DLD1 (cell line): ENCODE results near the gene EXOC6.
"Not testable (repeated sequence)": the region's sequence is repeated elsewhere in the genome, so short reads cannot be mapped to it uniquely, and the experiment has no call there.

Source experiments
- in situ Hi-C: cut with HindIII; loops from 2 replicates; pipeline ENCODE4 v1.10.0; 2017; ENCODE audit warnings: low sequenced_read_pairs

The EXOC6 gene

GRCh38 chr10:92929896-92930295 lies 81.6 kb downstream of the EXOC6 start:
- in situ Hi-C loops, result no loop called here

GRCh38 chr10:92931597-92931996 lies 83.3 kb downstream of the EXOC6 start:
- in situ Hi-C loops, result no loop called here

GRCh38 chr10:92937876-92938275 lies 89.6 kb downstream of the EXOC6 start:
- in situ Hi-C loops, result no loop called here

DNA sequence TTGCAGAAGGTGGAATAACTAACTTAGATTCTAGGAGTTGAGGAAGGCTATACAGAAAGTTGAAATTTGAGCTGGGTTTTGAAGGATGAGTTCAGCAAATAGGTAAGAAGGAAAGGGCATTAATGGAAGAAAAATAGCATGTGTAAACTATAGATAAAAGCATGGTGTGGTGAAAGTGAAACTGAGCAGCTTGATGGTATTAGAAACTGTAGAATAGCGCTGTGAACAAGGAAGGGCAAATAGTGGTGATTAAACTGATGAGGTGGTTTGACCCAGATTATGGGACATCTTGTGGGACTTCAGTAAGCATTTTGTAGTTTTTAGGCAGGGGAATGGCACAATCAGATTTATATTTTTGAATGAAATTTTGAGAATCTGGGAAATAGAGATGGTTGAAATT lies 90.5 kb downstream of the EXOC6 start:
- in situ Hi-C loops, result no loop called here

DNA sequence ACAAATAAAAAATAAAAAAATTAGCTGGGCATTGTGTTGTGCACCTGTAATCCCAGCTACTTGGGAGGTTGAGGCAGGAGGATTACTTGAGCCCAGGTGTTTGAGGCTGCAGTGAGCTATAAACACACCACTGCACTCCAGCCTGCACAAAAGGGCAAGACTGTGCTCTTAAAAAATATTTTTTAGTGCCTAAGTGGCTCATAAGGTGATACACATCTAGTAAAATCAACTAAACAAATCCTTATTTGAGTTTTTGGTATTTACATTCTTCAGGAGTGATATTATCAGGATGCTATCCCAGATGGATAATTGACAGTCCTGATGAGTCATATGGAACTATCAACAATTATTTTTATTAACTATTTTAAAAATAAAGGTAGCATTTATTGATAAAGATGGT lies 93.9 kb downstream of the EXOC6 start:
- in situ Hi-C loops, result no loop called here

DNA sequence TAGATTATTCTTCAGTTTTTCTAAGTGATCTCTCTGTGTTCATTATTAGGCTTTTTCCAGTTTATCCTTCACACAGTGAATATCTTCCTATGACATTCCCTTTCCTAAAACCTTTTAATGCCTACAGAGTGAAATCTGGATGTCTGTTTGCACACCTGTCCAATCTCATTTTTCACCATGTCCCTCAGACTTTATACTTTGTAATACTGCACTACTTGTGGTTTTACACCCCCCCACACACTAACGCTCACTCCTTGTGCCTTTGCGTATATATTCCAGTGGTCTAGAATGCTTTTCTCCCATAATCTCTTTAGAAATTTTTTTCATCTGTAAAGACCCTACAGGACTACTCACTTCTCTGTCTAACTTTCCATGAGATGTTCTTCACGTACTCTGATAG lies 98.2 kb downstream of the EXOC6 start:
- in situ Hi-C loops, result no loop called here

DNA sequence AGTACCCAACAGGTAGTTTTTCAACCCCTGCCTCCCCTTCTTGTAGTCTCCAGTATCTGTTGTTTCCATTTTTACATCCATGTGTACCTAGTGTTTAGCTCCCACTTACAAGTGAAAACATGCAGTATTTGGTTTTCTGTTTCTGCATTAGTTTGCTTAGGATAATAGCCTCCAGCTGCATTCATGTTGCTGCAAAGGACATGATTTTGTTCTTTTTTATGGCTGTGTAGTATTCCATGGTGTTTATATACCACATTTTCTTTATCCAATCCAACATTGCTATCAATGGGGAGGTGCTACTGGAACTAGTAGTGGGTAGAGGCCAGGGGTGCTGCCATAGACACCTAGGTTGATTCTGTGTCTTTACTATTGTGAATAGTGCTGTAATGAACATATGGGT lies 104.3 kb downstream of the EXOC6 start:
- in situ Hi-C loops, result not testable (repeated sequence)

DNA sequence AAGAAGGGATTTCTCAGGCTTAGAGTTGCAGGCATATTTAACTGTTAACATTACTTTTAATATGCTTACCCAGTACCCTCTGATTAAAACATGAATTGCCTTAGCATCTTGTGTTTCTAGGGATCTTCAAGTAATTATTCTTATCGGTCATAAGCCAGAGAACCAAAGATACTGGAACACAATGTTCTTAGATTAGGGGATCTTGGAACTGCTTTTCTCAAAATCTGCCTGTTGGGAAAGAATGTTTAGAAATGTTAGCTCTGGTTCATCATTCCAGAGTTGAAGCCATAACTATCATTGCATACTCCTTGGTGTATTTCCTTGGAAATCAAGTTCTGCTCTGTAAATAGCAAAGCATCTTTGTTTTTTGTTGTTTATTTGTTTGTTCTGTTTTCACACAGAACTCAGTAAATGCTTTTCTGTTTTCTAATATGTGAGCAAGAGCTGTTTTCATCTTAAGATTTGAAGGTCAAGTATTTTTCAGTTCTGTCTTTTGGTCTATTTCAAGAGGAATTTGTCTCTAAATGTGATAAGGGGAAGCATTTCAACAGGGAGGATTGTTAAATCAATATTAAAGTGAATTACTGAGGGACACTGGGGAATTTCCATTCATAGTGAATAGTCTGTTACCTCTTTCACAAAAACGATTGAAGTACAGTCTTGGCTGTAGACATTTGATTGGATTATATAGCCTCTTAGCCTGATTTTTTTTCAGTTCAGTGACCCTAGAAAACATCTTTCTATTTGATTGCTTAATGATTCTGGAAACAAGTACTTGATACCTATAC lies 109.1 kb downstream of the EXOC6 start:
- in situ Hi-C loops, result no loop called here

- in situ Hi-C loops, result no loop called here
Measured at GRCh38 chr10:92961638-92962037, 113.3 kb downstream of the EXOC6 start.

DNA sequence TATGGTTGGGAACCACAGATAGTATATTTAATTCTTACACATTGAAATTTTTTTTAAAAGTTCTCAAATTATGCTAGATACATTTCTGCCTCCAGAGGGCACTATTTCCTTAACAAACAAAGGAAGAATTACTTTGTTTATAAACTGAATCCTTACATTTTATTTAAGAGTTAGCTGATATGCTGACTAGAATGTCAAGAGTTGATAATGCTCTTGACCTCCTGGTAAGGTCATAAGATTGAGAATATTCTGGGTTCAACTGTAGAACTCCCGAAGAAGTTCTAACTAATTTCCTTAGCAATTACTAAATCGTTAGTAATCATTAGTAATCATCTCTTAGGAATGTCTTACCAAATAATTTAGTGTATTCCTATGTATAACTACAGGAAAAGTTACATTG lies 117.0 kb downstream of the EXOC6 start:
- in situ Hi-C loops, result no loop called here

GRCh38 chr10:92967641-92968040 lies 119.3 kb downstream of the EXOC6 start:
- in situ Hi-C loops, result no loop called here

- in situ Hi-C loops, result no loop called here
Measured at GRCh38 chr10:92969151-92969550, 120.8 kb downstream of the EXOC6 start.

DNA sequence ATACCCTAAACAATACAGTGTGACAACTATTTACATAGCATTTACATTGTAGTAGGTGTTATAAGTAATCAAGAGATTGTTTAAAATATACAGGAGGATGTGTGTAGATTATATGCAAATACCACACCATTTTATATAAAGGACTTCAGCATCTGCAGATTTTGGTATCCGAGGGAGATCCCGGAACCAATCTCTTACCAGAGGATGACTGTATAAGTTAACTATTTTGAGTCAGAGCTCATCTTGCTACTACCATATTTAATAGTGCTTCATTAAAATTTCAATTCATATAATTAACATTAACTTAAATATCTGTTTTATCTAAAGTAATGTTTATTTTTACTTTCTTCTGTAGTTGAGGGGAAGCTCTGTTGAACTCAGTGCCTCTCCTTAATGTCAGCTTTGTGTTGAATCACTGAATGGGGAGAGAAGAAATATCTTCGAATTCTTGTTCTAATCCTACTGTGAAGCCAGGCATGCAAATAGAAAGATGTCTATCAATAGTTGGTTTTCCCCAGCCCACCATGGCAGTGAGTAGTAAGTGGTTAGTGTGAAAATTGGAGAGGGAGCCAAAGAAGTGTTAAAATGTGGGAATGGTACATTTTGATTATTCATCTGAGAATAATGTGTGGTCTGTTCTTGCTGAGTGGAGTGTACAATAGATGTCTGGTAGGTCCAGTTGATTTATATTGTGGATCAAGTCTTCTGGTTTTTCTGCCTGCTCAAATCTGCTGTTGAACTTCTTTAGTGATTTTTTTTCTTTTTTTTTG lies 122.2 kb downstream of the EXOC6 start:
- in situ Hi-C loops, result no loop called here

- in situ Hi-C loops, result no loop called here
Measured at GRCh38 chr10:92972066-92972870, 123.9 kb downstream of the EXOC6 start.

DNA sequence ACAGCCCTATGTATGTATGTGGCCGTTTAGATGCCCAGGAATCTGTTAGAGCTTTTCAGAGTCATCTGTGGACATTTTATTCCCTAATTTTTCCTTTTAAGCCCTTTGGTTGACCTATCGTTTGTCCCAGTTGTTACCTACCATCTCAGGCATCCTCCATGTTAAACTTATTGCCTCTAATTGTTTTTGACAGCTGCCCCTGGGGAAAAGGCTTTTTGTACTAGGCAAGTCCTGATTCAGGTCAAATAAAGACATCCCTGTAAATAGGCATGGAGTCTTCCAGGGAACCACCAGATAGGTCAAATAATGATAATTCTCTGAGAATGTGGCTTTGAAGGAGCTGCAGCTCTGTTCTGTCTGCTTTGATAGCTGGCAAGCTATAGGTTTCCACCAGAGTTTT lies 124.6 kb downstream of the EXOC6 start:
- in situ Hi-C loops, result no loop called here

GRCh38 chr10:92976278-92976677 lies 128.0 kb downstream of the EXOC6 start:
- in situ Hi-C loops, result not testable (repeated sequence)

DNA sequence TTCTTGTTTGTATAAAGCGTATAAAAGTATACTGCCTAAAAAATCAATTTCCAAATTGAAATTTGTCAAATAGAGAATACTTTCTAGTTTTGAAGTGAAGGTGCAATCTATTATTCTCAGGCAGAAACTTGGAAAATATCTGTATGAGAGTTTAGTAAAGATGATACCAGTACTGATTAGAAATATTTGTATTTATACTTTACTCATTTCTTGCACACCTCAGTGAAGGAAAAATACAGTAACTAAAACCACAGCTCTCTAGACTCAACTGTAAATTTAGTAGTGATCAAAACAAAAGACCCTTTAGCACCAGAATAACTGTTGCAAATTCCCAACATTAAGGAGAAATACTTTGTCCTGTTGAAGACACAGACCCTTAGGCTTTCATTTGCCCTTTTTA lies 140.9 kb downstream of the EXOC6 start:
- in situ Hi-C loops, result no loop called here

GRCh38 chr10:92990615-92991014 lies 142.3 kb downstream of the EXOC6 start:
- in situ Hi-C loops, result no loop called here

DNA sequence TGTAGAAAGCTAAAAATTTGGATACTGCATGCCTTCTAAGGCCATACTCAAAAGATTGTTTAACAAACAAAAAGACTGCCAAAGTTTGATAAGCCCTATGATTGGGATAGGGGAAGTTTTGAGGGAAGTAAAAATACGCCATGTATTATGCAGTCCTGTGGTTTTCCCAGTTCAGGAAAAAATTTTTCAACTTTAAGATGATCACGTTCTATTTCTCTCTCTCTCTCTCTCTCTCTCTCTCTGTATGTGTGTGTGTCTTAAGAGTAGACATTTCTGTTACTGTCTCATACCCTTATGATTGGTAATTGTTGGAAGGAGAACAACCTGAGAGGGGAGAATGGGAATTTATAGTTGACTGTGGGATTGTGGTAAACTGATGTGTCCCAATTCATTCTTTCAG lies 143.2 kb downstream of the EXOC6 start:
- in situ Hi-C loops, result no loop called here

DNA sequence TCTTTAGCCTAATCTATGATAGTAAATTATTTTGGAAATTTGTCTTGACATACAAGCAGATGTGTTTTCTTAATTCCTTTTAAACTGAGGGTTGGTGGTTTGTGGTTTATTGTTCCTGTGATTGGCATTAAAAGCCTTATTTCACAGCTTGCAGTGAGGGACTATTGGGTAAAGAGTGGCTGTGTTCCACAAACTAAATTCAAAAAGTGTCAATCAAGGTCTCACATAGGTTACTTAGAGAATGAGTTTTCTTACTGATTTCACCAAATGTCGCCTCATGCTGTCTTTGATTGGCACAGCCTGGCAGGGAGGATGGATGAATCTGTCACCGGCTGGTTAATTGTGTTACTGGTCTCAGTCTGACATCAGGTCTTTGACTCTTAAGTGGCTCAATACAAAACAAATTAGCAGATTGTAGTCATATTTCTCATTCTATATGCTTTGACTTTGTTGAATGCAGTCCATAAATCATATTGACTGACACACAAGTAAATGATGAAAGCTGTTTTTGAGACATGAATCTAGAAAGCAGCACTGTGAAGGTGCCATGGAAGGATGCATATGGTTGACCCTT lies 145.5 kb downstream of the EXOC6 start:
- in situ Hi-C loops, result no loop called here

GRCh38 chr10:92995509-92995908 lies 147.2 kb downstream of the EXOC6 start:
- in situ Hi-C loops, result no loop called here
